ENCODE measurements around the gene MPRIP.

MPRIP gene

GRCh38 chr17:17221329-17221728 lies 179.1 kb downstream of the MPRIP start:
- no peak for DNase-seq

DNA sequence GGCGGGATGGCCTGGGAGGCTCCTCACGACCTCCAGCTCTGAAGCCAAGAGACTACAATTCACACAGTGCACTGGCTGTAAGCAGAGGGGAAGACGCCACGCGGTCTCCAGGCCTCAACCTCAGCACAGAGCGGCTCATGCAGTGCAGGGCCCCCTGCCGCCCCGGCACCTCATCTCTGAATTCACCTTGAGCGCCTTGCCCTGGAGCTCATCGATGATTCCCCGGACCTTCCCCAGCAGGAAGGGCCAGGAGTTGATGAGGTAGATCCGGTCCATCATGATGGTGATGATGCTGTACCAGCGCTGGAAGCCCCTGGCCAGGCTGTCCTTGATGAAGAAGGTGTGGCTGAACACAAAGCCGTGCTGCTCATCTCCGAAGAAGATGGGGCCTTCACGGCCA lies 181.5 kb downstream of the MPRIP start:
- no peak for DNase-seq

- DNase-seq, result no peak
Observed at GRCh38 chr17:17224137-17224536, 181.9 kb downstream of the MPRIP start.

DNA sequence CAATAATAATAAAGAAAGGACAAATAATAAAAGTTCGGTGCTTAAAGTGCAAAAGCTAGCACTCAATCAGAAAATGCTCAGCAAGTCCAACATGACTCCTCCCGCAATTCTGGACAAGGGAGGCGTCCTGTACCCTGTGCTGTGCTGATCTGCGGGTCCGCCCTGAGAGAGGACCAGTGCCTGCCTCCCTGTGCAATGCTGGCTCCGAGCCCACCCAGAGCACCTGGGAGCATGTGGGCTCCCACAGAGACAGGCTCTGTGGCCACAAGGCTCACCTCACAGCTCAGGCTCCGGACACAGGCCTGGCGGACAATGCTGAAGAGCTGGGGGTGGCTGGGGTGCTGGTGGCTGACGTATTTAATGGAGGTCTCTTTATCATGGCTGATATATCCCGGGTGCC lies 183.6 kb downstream of the MPRIP start:
- DNase-seq, result no peak

DNA sequence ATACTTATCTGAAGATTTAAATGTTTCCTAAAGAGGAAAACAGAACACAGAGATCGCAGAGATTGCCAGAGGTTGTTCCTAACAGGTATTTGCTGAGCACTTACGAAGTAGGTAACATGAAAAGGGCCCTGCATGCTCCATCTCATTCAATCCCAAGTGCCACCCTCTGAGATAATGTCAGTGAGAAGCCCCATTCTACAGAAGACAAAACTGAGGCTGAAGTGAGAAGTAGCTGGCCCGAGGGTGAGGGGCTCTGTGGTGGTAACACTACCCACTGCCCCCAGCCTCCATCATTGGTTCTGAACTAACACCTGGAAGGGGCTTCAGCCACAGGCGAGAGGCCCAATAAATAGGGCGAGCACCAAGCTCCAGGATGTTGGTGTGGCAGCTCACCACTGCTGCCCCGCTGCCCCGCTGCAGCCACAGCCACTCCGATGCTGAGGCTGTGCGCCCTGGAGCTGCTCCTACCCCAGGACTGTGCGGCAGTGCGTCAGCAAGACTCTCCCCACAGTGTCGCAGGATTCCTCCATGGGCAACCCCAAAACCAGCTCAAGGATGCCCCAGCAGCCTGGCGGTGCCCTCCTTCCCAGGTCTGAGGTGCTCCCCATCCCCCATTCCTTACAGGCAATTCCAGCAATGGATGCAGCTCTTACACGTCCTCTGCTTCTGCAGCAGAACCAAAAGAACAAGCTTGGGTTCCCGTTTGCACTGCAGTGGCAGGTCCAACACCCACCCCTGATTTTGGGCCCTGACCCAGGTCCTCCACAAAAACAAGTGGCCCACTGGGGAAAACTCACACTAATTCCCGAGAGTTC lies 184.4 kb downstream of the MPRIP start:
- DNase-seq, result no peak

DNA sequence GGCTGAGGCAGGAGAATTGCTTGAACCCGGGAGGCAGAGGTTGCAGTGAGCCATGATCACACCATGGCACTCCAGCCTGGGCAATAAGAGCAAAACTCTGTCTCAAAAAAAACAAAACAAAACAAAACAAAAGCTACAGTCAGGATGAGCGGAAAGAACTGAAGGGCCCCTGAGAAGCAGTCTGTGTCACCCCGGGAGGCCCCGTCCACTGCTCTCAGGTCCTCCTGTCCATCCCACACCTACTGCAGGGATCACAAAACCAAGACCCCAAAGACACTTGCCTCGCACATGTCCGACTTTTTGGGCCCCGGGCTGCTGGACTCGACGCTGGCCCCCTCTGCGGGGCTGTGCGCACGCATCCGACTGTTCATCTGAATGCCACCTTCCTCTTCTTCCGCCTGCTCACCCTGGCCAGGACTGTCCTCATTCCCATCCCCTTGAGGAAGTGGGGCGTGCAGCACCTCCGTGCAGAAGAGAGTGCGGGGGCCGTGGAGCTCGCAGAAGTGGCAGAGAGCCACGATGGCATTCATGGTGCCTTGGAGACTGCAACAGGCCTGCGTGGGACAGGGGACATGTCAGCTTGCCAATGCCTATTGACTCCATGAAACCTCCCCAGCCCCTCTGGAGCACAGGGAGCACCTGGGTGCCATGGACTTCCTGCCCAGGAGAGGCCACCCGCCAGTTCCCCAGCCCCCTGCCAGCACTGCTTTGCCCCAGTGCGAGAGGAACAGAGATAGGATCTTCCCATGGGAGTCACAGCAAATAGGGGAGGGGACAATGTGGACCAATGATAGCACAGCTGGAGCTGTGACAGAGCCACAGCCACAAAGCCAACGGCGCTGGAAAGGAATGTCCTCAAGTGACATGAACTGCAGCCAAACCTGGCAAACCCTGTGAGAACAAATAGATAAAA lies 185.6 kb downstream of the MPRIP start:
- no peak for DNase-seq

DNA sequence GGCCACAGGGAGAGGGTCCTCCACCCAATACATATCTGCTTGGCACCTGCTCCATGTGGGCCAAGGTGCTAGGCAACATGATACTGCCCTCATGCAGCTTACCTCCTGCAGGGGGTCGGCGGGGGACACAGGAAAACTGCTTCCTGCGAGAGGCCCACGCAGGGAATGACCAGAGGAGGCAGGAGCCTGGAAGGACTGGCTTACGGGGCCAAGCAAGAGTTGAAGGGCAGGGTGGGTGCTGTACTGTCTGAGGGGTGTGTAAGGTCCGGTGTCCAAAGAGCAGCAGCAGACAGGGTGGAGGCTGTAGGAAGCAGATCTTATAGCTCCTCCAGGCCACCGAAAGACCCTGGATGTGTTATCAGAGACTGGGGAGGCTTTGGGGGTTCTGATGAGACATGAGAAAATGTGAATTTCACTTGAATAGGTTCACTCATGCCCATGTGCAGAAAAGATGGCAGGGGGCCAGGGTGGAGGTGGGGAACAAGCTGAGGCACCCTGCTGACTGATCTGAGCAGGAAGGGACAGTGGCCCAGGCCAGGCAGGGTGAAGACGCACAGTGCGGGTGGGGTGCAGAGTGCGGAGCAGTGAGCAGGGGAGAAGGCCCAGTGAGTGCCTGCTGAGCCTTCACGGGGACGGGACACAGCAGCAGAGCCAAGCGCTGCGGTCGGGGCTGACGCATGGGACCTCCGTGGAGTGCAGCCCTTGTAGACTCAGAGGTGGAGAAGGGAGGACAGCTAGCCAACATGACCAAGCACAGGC lies 186.4 kb downstream of the MPRIP start:
- DNase-seq, result no peak

GRCh38 chr17:17229416-17230384 lies 187.4 kb downstream of the MPRIP start:
- DNase-seq, result no peak

GRCh38 chr17:17231621-17232302 lies 189.5 kb downstream of the MPRIP start:
- no peak for DNase-seq

GRCh38 chr17:17232303-17232621 lies 190.0 kb downstream of the MPRIP start:
- DNase-seq, result no peak

DNA sequence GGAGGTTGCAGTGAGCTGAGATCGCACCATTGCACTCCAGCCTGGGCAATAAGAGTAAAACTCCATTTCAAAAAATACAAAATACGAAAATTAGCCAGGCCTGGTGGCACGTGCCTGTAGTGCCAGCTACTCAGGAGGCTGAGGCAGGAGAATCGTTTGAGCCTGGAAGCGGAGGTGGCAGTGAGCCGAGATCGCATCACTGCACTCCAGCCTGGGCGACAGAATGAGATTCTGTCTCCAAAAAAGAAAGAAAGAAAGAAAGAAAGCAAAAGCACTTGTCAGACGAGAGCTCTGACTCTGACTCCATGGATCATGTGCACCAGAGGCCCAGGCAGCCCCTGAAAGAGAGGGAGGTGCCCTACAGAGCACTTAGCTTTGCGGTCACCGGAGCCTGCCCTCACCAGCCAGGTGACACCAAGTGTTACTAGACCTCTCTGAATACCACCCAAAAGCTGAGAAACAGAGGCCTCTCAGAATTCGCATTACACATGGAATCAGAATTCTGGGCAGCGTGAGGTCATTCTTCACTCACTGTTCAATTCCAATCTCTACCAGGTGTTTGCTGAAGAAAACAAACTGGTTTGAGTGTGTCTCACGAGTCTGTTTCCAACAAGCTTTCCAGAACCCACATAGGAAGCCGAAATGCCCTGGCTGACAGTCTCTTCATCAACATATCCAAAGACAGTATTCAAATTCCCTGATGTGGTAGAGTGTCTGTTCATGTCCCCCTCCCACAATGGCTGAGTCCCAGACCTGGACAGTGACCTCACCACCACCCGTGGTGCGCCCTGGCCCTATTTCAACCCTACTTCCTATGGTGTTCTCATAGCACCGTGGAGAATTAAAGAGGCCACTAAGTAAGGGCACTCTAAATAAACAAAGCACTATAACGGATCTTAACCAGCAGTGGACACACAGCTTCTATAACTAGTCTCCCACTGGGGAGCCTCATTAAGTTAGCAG lies 193.2 kb downstream of the MPRIP start:
- no peak for DNase-seq

DNA sequence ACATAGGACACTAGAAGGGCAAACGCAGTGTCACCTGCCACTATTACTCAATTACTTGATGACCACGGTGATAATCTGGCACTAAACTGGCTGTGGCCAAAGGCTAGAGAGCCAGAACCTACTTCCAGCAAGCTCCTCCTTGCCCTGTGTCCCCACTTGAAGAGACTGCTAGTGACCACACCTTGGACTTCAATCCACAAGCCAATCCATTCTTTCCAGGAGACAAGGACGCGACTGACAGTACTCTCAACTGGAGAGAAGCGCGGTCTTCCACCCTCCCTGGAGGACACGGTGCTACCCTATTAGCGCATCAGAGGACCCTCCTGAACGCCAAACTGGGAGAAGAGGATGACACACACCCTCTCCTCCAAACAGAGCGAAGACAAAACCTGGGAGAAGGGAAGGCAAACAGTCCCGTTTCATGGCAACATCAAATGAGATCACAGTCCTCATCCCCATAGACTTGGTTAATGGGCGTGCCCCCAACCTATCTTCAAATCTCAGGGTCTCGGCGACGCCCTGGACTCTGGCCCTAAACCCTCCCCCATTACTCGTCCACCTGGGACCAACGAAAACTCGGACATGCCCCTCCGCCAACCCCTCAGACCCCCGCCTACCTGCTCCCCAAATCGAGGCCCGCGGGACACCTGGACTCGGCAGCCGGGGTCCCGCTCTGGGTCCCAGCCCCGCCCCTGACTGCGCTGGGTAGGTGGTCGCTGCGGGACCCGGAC lies 194.2 kb downstream of the MPRIP start:
- DNase-seq, result peak in 1 of 2 donors; percentile 25

- peak; percentile 88 to 93 for DNase-seq
Observed at GRCh38 chr17:17237026-17237799, 195.0 kb downstream of the MPRIP start, which contains the start of gene FLCN. FLCN (minus strand) TSS chr17:17237168; CDS start chr17:17228137, 9,031 bp downstream.

DNA sequence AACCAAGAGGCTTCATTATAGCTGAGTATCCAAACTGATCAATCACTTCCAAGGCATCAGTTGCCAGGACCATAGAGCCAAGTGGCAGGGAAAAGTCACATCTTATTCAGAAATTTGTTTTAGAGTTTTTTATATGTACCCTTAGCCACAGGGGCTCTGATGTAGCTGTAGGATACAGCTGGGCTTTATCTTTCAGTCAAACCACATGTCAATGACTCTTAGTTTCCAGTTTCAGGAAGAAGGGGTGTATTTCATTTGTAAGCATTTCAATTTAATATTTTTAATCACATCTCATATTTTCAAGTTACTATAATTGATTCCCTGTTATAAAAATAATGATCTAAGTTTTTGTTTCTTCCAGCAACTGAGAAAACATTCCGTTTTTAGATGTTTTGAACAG lies 197.6 kb downstream of the MPRIP start:
- no peak for DNase-seq

DNA sequence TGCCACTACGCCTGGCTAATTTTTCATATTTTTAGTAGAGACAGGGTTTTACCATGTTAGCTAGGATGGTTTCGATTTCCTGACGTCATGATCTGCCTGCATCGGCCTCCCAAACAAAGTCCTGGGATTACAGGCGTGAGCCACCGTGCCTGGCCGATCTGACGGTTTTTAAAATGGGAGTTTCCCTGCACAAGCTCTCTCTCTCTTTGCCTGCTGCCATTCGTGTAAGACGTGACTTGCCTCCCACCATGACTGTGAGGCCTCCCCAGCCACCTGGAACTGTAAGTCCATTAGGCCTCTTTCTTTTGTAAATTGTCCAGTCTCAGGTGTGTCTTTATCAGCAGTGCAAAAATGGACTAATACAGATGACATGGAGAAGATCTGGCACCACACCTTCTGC lies 199.4 kb downstream of the MPRIP start:
- DNase-seq, result no peak

DNA sequence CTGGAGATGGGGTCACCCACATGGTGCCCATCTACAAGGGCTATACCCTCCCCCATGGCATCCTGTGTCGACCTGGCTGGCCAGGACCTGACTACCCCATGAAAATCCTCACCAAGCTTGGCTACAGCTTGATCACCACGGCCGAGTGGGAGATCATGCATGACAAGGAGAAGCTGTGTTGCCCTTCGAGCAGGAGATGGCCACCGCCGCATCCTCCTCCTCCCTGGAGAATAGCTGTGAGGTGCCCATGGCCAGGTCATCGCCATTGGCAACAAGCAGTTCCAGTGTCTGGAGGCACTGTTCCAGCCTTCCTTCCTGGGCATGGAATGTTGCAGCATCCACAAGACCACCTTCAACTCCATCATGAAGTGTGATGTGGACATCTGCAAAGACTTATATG lies 200.0 kb downstream of the MPRIP start:
- DNase-seq, result no peak
